Natural killer cell (primary cell): ENCODE data around the gene SPAST. TPM values are rescaled to one million over a fixed set of nuclear protein-coding genes. Genes with fewer than 3 reads are reported as not detected.
A peak's percentile ranks its signal among the peaks of the same experiment; 100 is the strongest.

Source experiments
- ATAC-seq, 3 donors: fragments of 150-1000 bp in 2 of 3; fragments of 200-7000 bp in 1 of 3; cut with Tn5 transposase; 1 replicate in 1 of 3; 2 replicates in 2 of 3; pipeline ENCODE4 v1.10.0; 2021; ENCODE audit warnings: mild to moderate bottlenecking in 2 of 3, moderate library complexity in 2 of 3
- DNase-seq, 2 donors: peaks; one replicate each; pipeline versions ENCODE4 v3.0.0 to v3.0.0-alpha.2; 2013 to 2021; ENCODE audit warnings: mixed read lengths in 1 of 2
- H3K27ac ChIP-seq: one replicate; pipeline ENCODE4 v1.5.1; 2013; ENCODE audit warnings: mild to moderate bottlenecking, low read length
- H3K27me3 ChIP-seq: one replicate; pipeline ENCODE4 v1.6.1; 2013; ENCODE audit warnings: low read length; ENCODE audit not compliant: control insufficient read depth, insufficient read depth
- H3K36me3 ChIP-seq: one replicate; pipeline ENCODE4 v1.6.1; 2013; ENCODE audit warnings: low read length; ENCODE audit not compliant: control insufficient read depth, insufficient read depth
- H3K4me1 ChIP-seq: one replicate; pipeline ENCODE4 v1.6.1; 2013; ENCODE audit warnings: low read length; ENCODE audit not compliant: control insufficient read depth, insufficient read depth
- H3K4me3 ChIP-seq: one replicate; pipeline ENCODE4 v1.5.1; 2013; ENCODE audit warnings: low read length
- H3K9me3 ChIP-seq: one replicate; pipeline ENCODE4 v1.6.1; 2013; ENCODE audit warnings: low read length; ENCODE audit not compliant: control insufficient read depth, insufficient read depth
- H3K27ac Mint-ChIP-seq, 2 donors: one replicate each; pipeline ENCODE4 v1.8.0; 2022; ENCODE audit warnings: mild to moderate bottlenecking in 2 of 2, mixed read lengths in 2 of 2, moderate library complexity in 1 of 2
- H3K27me3 Mint-ChIP-seq, 2 donors: one replicate each; pipeline ENCODE4 v1.8.0; 2022; ENCODE audit warnings: low read depth in 2 of 2, mixed read lengths in 2 of 2
- H3K36me3 Mint-ChIP-seq: one replicate; pipeline ENCODE4 v1.8.0; 2022; ENCODE audit warnings: mixed read lengths
- H3K4me1 Mint-ChIP-seq, 2 donors: one replicate each; pipeline ENCODE4 v1.8.0; 2022; ENCODE audit warnings: mixed read lengths in 2 of 2
- H3K4me3 Mint-ChIP-seq: one replicate; pipeline ENCODE4 v1.8.0; 2022; ENCODE audit warnings: mild to moderate bottlenecking, moderate library complexity, mixed read lengths
- H3K9me3 Mint-ChIP-seq, 2 donors: one replicate each; pipeline ENCODE4 v1.8.0; 2022; ENCODE audit warnings: mixed read lengths in 2 of 2
- WGBS: methylation state at CpG from one replicate; pipeline ENCODE4 v1.1.7; 2013; ENCODE audit warnings: missing lambda C conversion rate; ENCODE audit not compliant: insufficient coverage; 5-methylcytosine and 5-hydroxymethylcytosine counted together
- intact Hi-C: fragments of 100-400 bp; cut with micrococcal nuclease; formaldehyde crosslinking; loops from one replicate; pipeline ENCODE4 v1.14.2; 2022
- total RNA-seq, 4 donors: library from RNA; stranded (reverse); fragments of 120-200 nt in 1 of 4; gene quantifications; one replicate each; pipeline versions ENCODE4 v1.2.3 to v1.2.4, GENCODE V29; 2013 to 2022
- TF ChIP-seq, protein P1 (sequence below): fragments of 200-600 bp; IDR thresholded peaks from one replicate; pipeline ENCODE4 v1.8.0; 2022; ENCODE audit warnings: antibody characterized with exemption

Gene SPAST
- total RNA-seq, 3 donors from 2014 or later (not counting 1 experiment from before 2014, with no cell fraction given), result 16.8 to 27.5 (median 22.5) TPM

- ATAC-seq (no peak), DNase-seq (no peak)
- no peak overlapping the region for H3K4me3 ChIP-seq
- no peaks in the 10 kb centered on the region for H3K4me1 ChIP-seq
- no peaks in the 10 kb centered on the region for H3K9me3 Mint-ChIP-seq
- H3K4me3 Mint-ChIP-seq, result no peak overlapping the region
- no peak overlapping the region for H3K27ac ChIP-seq
- 80% methylated on average over 1 of the region's 3 CpGs for WGBS
- peaks cover 47% of the 10 kb centered on the region for H3K36me3 ChIP-seq
- TF ChIP-seq, protein P1, sequence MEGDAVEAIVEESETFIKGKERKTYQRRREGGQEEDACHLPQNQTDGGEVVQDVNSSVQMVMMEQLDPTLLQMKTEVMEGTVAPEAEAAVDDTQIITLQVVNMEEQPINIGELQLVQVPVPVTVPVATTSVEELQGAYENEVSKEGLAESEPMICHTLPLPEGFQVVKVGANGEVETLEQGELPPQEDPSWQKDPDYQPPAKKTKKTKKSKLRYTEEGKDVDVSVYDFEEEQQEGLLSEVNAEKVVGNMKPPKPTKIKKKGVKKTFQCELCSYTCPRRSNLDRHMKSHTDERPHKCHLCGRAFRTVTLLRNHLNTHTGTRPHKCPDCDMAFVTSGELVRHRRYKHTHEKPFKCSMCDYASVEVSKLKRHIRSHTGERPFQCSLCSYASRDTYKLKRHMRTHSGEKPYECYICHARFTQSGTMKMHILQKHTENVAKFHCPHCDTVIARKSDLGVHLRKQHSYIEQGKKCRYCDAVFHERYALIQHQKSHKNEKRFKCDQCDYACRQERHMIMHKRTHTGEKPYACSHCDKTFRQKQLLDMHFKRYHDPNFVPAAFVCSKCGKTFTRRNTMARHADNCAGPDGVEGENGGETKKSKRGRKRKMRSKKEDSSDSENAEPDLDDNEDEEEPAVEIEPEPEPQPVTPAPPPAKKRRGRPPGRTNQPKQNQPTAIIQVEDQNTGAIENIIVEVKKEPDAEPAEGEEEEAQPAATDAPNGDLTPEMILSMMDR, result no peak
- no peaks in the 10 kb centered on the region for H3K27me3 ChIP-seq
- H3K27ac Mint-ChIP-seq, result no peak overlapping the region
- intact Hi-C loops, result no loop called here
- no peaks in the 10 kb centered on the region for H3K4me1 Mint-ChIP-seq
- no peaks in the 10 kb centered on the region for H3K27me3 Mint-ChIP-seq
- peaks cover 12% of the 10 kb centered on the region for H3K36me3 Mint-ChIP-seq
- H3K9me3 ChIP-seq, result no peaks in the 10 kb centered on the region
These were observed 54.7 kb downstream of the SPAST start for GRCh38 chr2:32118055-32118454.

DNA sequence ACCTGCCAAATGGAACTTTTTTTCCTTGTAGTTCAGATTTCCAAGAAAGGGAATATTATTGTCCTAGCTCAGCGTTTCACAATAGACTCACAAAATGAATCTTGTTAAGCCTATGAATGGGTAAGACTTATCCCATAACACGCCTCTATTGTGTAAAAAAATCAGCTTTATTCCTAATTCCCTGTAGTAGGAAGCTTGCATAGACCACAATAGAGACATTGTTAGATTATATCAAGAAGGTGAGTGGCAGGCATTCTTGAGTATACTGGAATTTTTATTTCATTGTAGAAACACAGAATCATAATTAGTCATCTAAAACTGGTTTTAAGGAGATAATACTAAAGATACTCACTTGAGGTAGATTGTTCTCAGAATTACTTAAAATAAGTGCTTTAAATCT, 55.8 kb downstream of the SPAST start:
- ATAC-seq (no peak), DNase-seq (no peak)
- no peaks in the 10 kb centered on the region for H3K9me3 Mint-ChIP-seq
- Histone ChIP-seq H3K36me3 (peaks cover 48% of the 10 kb centered on the region), H3K4me3 (no peak overlapping the region), H3K27me3 (no peaks in the 10 kb centered on the region), H3K4me1 (no peaks in the 10 kb centered on the region), H3K27ac (no peak overlapping the region), H3K9me3 (no peaks in the 10 kb centered on the region)
- WGBS, result 80% methylated on average over 1 of the region's 2 CpGs
- intact Hi-C loops, result no loop called here
- TF ChIP-seq, protein P1, result no peak
- H3K4me3 Mint-ChIP-seq, result no peak overlapping the region
- peaks cover 12% of the 10 kb centered on the region for H3K36me3 Mint-ChIP-seq
- H3K27ac Mint-ChIP-seq, result peak overlapping the region in 1 of 2 donors; percentile 22
- H3K27me3 Mint-ChIP-seq, result no peaks in the 10 kb centered on the region
- no peaks in the 10 kb centered on the region for H3K4me1 Mint-ChIP-seq

GRCh38 chr2:32124660-32125059, 61.3 kb downstream of the SPAST start:
- TF ChIP-seq, protein P1, result no peak
- Mint-ChIP-seq H3K36me3 (peaks cover 12% of the 10 kb centered on the region), H3K4me3 (no peak overlapping the region), H3K27ac (no peak overlapping the region), H3K27me3 (no peaks in the 10 kb centered on the region), H3K9me3 (no peaks in the 10 kb centered on the region), H3K4me1 (no peaks in the 10 kb centered on the region)
- no peak for DNase-seq
- H3K36me3 ChIP-seq, result peaks cover 42% of the 10 kb centered on the region
- no peaks in the 10 kb centered on the region for H3K9me3 ChIP-seq
- no peak overlapping the region for H3K27ac ChIP-seq
- intact Hi-C loops, result no loop called here
- no peaks in the 10 kb centered on the region for H3K4me1 ChIP-seq
- ATAC-seq, result no peak
- no peak overlapping the region for H3K4me3 ChIP-seq
- H3K27me3 ChIP-seq, result no peaks in the 10 kb centered on the region

DNA sequence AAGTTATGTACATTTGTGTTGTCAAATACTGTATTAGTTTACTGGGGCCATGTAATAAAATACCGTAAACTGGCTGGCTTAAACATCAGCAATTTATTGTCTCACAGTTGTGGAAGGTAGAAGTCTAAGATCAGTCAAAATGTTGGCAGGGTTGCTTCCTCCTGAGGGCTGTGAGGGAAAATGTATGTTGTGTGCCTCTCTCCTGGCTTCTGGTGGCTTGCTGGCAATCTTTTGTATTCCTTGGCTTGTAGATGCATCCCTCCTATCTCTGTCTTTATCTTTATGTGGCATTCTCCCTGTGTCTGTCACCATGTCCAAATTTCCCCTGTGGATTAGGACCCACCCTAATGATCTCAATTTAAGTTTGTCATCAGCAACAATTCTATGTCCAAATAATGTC, 65.3 kb downstream of the SPAST start:
- no peaks in the 10 kb centered on the region for H3K9me3 ChIP-seq
- intact Hi-C loops, result no loop called here

More for the DNA sequence above, 65.3 kb downstream of the SPAST start:
- no peak for ATAC-seq
- H3K27me3 ChIP-seq, result no peaks in the 10 kb centered on the region
- Mint-ChIP-seq H3K27ac (no peak overlapping the region), H3K36me3 (no peaks in the 10 kb centered on the region), H3K9me3 (no peaks in the 10 kb centered on the region), H3K4me3 (no peak overlapping the region), H3K4me1 (no peaks in the 10 kb centered on the region), H3K27me3 (no peaks in the 10 kb centered on the region)
- H3K27ac ChIP-seq, result no peak overlapping the region
- no peak for DNase-seq
- peaks cover 42% of the 10 kb centered on the region for H3K36me3 ChIP-seq
- H3K4me3 ChIP-seq, result no peak overlapping the region
- TF ChIP-seq, protein P1, result no peak
- 100% methylated on average over 1 of the region's 1 CpG for WGBS
- no peaks in the 10 kb centered on the region for H3K4me1 ChIP-seq
